ENCODE data around the gene PMEL.
"Not testable (repeated sequence)": the region's sequence is repeated elsewhere in the genome, so short reads cannot be mapped to it uniquely, and the experiment has no call there.

Gene PMEL

DNA sequence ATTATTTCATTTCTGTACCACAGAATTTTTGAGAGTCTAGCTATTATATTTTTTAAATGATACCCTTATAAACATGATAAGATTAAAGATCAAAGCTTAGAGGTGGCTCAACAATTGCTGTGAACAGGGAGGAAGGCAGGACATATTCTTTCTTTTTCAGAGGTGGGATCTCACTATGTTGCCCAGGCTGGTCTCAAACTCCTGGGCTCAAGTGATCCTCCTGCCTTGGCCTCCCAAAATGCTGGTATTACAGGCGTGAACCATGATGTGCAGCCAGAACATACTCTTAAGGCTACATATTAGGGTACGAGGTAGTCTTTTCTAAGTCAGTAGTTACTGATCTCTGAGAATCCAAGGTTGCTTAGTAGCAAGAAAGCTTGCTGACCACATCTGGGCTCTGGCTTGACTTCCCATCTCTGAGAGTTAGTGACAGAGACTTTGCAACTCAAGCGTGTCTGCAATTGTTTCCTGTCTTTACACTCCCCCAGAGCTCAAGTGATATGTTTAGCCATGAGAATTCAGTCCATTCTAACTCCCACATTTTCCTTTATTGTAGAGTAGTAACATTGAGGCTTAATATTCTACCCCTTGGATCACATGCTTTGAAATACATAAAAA, 16.6 kb upstream of the PMEL start:
- DNase-seq, result peak in 1 of 2 donors; percentile 35

GRCh38 chr12:55981882-55982281, 16.0 kb upstream of the PMEL start:
- DNase-seq, result not testable (repeated sequence)

DNA sequence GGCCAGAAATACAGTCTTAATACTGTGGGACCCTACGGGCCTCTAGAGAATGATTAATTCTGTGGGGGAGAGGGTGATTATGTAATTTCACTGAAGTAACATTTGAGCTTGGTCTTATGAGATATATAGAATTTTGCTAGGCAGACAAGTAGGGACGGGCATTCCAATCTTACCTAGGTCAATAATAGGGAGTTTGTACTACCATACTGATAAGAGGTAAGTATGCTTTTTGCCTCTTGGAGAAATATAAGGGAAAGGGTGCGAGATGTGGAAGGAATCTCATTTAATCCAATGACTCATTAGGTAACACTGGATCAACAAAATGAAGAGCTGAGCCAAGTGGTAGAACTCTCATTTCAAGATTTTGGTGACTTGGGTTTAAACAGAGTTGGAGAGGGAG, 13.2 kb upstream of the PMEL start:
- DNase-seq, result no peak

DNA sequence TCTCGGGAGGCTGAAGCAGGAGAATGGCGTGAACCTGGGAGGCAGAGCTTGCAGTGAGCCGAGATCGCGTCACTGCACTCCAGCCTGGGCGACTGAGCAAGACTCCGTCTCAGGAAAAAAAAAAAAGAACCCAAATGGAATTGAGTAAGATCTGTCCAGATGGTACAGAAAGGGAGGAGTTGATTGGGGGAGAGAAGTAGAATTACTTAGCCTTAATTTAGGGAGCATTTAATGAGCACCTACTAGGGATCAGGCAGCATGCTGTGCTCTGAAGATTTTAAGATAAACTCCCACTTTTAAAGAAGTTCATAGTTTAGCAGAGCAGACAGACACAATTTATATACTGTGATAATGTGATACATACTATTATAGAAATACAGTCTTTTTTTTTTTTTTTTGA, 12.6 kb upstream of the PMEL start:
- DNase-seq, result no peak

DNA sequence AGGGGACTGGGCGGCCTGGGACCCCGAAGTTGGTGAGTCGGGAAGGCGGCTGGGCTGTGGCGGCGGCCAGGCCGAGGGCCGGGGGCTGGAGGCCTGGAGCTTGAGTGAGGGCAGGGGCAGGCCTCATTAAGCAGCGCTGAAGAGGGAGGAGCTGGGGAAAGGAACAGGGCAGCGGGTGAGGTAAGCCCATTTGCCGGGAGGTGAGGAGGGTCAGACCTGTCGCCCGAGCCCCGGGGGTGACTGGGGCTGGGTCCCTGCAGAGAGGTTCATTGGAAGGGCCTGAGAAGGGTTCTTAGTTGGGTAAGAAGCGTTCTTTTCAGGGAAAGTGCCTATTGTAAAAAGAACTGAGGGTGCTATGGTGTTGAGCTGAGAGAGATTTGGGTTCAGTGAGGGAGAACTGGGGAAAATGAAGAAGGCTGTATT, 8.5 kb upstream of the PMEL start:
- no peak for DNase-seq

DNA sequence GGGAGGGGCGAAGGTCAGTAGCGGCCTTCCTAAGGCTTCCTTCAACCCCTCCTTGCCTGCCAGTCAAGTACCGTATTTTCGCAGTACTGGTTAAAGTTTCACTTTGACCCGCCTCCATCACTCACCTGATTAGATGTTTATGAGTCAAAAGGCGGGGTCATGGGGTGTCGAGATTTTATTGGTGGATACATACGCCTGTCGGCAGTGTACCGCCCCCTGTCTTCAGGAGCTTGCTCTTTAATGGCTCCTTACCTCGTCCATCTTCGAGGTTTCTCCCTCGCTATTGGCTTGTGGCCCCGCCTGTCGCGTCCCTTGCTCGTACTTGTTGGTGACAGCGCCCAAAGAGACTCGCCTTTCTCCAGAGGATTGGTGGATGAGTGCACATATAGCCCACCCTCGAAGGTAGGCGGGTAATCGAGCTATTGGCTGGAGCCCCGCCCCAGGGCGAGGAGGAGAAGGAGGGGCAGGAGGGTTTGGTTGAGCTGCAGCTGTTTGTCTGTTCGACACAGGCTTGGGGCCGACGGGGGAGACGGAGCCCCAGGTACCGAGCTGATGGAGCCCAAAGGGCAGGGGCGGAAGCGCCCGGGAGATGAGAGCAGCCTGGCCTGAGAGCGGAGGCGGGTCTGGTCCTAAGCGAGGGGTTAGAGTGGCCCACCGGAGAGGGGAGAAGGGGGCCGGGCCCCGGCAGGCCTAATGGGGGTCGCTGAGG, 7.9 kb upstream of the PMEL start, which contains the start of gene RAB5B:
Gene RAB5B (plus strand): TSS at position 480 of the 709 bp plus-strand sequence. CDS start 12,883 bp downstream, outside the sequence.
- DNase-seq, result peak; percentile 76 to 100

DNA sequence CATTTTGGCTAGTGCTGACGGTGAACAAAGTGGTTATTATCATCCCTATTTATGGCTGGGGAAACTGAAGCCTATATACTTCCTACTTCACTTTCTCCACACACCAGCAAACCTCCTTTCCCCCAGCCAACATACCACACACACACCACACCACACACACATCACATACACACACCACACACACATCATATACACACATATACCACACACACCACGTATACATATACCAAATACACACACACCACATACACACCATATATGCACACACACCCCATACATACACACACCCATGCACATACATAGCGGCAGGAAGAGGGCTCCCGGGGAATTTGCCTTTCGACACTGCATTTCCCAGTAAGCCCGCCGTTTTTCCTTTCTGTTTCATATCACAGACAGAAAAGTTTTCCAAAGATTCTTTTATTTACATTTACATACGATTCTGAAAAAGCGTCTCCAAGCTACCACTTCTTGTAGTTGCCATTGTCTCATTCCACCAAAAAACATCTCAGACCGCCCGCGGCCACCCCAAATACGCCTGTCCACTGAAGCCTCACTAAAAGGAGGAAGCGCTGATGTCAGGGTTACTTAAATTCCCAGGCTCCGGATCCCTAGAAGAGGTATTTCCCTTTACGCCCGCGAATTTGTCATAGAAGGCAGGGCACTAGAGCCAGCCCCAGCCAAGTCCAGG, 7.2 kb upstream of the PMEL start:
- DNase-seq, result peak; percentile 32 to 35

DNA sequence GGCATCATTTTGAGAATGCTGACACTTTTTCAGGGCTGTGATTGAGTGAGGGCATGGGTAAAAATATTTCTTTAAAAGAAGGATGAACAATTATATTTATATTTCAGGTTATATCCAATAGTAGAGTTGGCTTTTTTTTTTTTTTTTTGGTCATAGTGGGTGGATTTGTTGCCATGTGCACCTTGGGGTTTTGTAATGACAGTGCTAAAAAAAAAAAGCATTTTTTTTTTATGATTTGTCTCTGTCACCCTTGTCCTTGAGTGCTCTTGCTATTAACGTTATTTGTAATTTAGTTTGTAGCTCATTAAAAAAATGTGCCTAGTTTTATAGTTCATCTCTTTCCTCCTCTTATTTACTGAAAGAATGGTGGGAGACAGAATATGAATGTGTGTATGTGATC, 6.6 kb upstream of the PMEL start:
- DNase-seq, result no peak

- DNase-seq, result no peak
These were observed 6.2 kb upstream of the PMEL start for GRCh38 chr12:55972042-55972441.

DNA sequence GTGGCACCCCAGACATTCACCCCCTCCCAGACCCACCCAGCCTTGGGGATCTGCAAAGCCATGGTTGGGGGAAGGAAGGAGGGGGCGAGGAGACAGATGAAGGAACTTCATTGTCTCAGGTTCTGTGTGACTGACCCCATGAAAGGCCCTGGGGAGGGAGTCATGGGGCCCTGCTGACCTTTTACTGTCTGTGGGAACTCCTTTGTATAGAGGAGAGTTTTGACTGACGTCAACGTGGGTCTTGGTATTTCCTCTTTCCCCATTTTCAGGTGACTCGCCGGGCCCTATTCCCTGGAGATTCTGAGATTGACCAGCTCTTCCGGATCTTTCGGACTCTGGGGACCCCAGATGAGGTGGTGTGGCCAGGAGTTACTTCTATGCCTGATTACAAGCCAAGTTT, 4.9 kb upstream of the PMEL start:
- DNase-seq, result no peak

DNA sequence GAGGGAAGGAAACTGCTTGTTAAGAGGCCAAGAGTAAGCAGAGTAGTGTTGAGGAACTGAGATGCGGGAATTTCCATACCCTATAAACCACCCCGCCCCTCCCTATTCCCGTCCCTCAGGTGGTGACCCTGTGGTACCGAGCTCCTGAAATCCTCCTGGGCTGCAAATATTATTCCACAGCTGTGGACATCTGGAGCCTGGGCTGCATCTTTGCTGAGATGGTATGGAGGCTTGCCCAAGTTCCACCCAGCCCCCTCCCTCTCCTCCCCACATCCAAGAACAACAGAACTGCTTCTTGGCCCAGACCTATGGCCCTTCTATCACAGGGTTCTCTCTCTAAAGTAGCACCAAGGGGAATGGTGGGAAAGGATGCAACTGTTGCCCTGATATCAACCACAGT, 3.5 kb upstream of the PMEL start:
- DNase-seq, result no peak

- DNase-seq, result peak; percentile 63 to 67
These were observed 803 bp upstream of the PMEL start, which contains the start of gene CDK2 for GRCh38 chr12:55966408-55967281. Gene CDK2 (plus strand): TSS chr12:55966830. CDS start chr12:55967009, 179 bp downstream.

- DNase-seq, result no peak
These were observed 602 bp downstream of the PMEL start for GRCh38 chr12:55965240-55965639.

- DNase-seq, result no peak
These were observed 2.1 kb downstream of the PMEL start for GRCh38 chr12:55963760-55964159.

- no peak for DNase-seq
These were observed 8.6 kb downstream of the PMEL start for GRCh38 chr12:55957106-55957859.

- DNase-seq, result peak in 1 of 2 donors; percentile 28
These were observed 9.9 kb downstream of the PMEL start for GRCh38 chr12:55955800-55956508.

DNA sequence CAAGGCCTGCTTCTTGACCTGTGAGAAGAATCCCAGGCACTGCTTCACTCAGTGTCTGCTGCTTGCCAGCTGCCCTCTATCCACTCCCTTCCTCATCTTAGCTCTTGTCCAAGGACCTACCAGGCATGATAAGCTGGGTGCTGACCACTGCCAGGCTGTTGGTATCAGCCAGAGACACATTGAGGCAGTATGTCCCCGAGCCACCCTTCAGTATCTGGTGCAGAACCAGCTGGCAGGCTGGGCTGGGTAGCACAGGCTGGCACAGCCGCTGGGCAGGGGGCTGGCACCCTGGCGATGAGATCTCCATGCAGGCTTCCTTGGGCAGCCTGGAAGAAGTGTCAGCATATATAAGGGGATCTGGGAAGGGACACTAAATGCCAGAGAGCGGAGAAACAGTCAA, 10.5 kb downstream of the PMEL start:
- DNase-seq, result no peak

DNA sequence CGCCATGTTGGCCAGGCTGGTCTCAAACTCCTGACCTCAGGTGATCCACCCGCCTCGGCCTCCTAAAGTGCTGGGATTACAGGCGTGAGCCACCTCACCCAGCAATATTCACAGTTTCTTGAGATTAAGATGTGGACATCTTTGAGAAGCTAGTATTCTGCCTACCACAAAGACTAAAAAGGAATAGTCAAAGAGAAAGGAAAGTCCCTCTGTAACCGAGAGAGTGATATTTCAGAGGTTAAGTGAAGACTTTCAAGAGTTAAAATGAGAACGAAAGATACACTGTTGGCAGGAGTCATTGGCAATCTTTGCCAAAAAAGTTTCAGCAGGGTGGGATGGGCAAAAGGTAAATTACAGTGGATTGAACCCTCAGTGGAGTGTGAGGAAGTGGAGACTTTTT, 19.3 kb downstream of the PMEL start:
- no peak for DNase-seq

DNA sequence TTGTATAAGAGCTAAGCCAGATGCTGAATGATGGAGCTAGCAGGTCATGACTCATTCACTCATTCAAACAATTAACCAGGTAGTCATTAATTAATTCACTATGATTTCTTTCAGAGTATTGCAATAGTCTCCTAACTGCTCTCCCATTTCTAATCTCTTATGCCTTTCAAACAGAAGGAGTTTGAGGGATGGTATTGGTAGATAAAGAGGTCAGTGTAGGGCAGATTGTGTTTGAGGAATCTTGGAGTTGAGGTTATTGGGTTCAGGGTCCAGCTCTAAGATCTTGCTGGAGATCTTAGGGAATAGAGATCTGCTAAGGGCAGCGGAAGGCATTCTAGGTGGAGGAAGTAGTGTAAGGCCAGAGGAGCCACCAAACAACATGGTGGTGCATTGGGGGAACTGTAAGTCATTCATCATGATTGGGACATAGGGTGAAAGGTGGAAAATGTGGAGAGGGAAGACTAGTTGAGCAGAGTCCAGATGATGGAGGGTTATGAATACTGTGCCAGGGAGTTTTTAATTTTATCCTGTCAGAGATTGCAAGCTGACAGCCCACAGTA, 23.2 kb downstream of the PMEL start:
- no peak for DNase-seq

DNA sequence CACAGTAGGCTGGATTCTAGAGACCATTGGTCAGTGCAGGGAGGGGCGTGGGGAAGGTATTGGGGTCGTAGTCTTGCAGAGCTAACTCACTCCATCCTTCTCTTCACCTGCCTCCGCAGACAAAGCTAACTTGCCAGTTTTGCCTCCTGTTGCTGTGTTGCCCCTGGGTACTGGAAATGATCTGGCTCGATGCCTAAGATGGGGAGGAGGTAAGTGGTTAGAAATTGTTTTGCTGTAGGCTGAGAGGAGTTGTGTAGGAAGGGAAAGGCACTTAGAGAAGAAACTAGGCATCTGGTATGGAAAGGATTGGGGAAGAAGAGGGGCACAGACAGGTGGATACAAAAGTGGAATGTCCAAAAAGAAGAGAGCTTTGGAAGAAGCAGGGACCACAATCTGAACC, 23.8 kb downstream of the PMEL start:
- no peak for DNase-seq

- peak; percentile 45 to 73 for DNase-seq
These were observed 25.6 kb downstream of the PMEL start for GRCh38 chr12:55940065-55940732.
